ENCODE measurements around the gene MAD2L1.

Gene MAD2L1

DNA sequence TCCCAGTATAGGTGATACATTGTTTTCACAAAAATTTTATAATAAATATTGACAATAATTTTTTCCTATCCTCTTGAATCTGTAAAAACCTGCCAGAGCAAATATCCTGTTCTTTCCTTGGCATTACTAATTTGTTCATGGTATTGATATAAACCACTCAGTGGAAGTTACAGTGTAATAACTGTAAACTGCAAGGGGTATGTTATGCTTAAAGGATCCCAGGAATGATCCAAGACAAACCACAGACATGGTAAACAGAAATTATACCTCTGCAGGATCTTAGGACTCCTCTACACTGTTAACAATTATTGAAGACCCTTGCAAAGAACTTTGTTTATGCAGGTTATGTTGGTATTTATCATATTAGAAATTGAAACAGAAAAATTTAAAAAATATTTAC lies 17.7 kb upstream of the MAD2L1 start:
- no peaks in the 10 kb centered on the region for H3K9me3 ChIP-seq (ENCODE audit: insufficient read depth, low read depth, low read length)
- H2AK5ac ChIP-seq (ENCODE audit: low read length) = no peak overlapping the region
- no peaks in the 10 kb centered on the region for H3K27me3 ChIP-seq (ENCODE audit: insufficient read depth, low read length)

DNA sequence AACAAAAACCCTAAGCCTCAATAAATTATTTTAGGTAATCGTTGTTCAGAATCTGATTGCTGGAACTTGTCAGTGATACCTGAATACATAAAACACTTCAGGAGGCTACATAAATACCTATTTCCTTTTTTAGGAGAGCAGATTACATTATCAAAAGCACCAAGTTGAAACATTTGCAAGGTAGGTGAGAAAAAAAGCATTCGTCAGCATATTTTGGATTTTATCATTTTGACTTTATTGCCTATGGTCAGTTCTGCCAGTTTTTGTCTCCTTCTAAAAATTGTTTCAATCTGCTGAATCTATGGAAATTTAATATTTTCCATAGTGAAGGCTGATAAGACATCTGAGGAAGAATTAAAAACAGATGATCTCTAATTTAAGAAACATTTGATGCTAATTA lies 16.5 kb upstream of the MAD2L1 start:
- Histone ChIP-seq H2AK5ac (ENCODE audit: low read length) (no peak overlapping the region), H2BK12ac (ENCODE audit: low read length) (no peak overlapping the region), H3K4me1 (ENCODE audit: control insufficient read depth in 1 of 2, insufficient read depth in 2 of 2, low read length in 2 of 2) (no peaks in the 10 kb centered on the region), H3K79me1 (ENCODE audit: low read length) (no peaks in the 10 kb centered on the region), H3K9me3 (ENCODE audit: insufficient read depth, low read depth, low read length) (no peaks in the 10 kb centered on the region), H3K27me3 (ENCODE audit: insufficient read depth, low read length) (no peaks in the 10 kb centered on the region), H3K9ac (ENCODE audit: low read length) (no peak overlapping the region), H4K12ac (ENCODE audit: low read depth, low read length) (no peak overlapping the region), H4K91ac (ENCODE audit: low read depth, low read length) (no peak overlapping the region), H2AFZ (ENCODE audit: insufficient read depth, low read length, poor library complexity) (no peak overlapping the region), H3K18ac (ENCODE audit: low read length) (no peak overlapping the region), H3K4me3 (ENCODE audit: low read depth, low read length) (no peak overlapping the region), H3K27ac (ENCODE audit: low read depth, low read length) (no peak overlapping the region), H3K4ac (ENCODE audit: low read depth, low read length) (no peak overlapping the region), H2BK120ac (ENCODE audit: insufficient read depth, low read length, poor library complexity) (no peak overlapping the region), H4K8ac (ENCODE audit: low read depth, low read length) (no peak overlapping the region), H3K14ac (ENCODE audit: low read length) (no peak overlapping the region), H3K23ac (ENCODE audit: low read length) (no peak overlapping the region), H2BK5ac (ENCODE audit: low read depth, low read length, poor library complexity) (no peak overlapping the region), H3K4me2 (ENCODE audit: low read length) (no peak overlapping the region), H3K79me2 (ENCODE audit: control insufficient read depth, insufficient read depth, low read length, poor library complexity) (no peaks in the 10 kb centered on the region), H3K36me3 (ENCODE audit: control insufficient read depth in 1 of 2, insufficient read depth in 2 of 2, low read length in 2 of 2) (no peaks in the 10 kb centered on the region)
- no peak for DNase-seq
- no CpG with 5 or more reads among the region's 2 CpGs for WGBS (ENCODE audit: extremely low coverage, insufficient coverage, insufficient read length)

More for the DNA sequence above, 17.7 kb upstream of the MAD2L1 start:
- H4K91ac ChIP-seq (ENCODE audit: low read depth, low read length) = no peak overlapping the region
- H3K79me2 ChIP-seq (ENCODE audit: control insufficient read depth, insufficient read depth, low read length, poor library complexity) = no peaks in the 10 kb centered on the region
- no peaks in the 10 kb centered on the region for H3K36me3 ChIP-seq (ENCODE audit: control insufficient read depth in 1 of 2, insufficient read depth in 2 of 2, low read length in 2 of 2)
- H2AFZ ChIP-seq (ENCODE audit: insufficient read depth, low read length, poor library complexity) = no peak overlapping the region
- H2BK12ac ChIP-seq (ENCODE audit: low read length) = no peak overlapping the region
- H3K4me2 ChIP-seq (ENCODE audit: low read length) = no peak overlapping the region
- no peak overlapping the region for H3K14ac ChIP-seq (ENCODE audit: low read length)
- no peak overlapping the region for H3K9ac ChIP-seq (ENCODE audit: low read length)
- no peak overlapping the region for H4K12ac ChIP-seq (ENCODE audit: low read depth, low read length)
- H4K8ac ChIP-seq (ENCODE audit: low read depth, low read length) = no peak overlapping the region
- no peak overlapping the region for H3K4ac ChIP-seq (ENCODE audit: low read depth, low read length)
- no peak overlapping the region for H3K4me3 ChIP-seq (ENCODE audit: low read depth, low read length)
- no peak overlapping the region for H3K27ac ChIP-seq (ENCODE audit: low read depth, low read length)
- H2BK5ac ChIP-seq (ENCODE audit: low read depth, low read length, poor library complexity) = no peak overlapping the region
- no peak overlapping the region for H3K18ac ChIP-seq (ENCODE audit: low read length)
- H3K79me1 ChIP-seq (ENCODE audit: low read length) = no peaks in the 10 kb centered on the region
- no peak for DNase-seq
- H2BK120ac ChIP-seq (ENCODE audit: insufficient read depth, low read length, poor library complexity) = no peak overlapping the region
- H3K23ac ChIP-seq (ENCODE audit: low read length) = no peak overlapping the region
- no peaks in the 10 kb centered on the region for H3K4me1 ChIP-seq (ENCODE audit: control insufficient read depth in 1 of 2, insufficient read depth in 2 of 2, low read length in 2 of 2)

DNA sequence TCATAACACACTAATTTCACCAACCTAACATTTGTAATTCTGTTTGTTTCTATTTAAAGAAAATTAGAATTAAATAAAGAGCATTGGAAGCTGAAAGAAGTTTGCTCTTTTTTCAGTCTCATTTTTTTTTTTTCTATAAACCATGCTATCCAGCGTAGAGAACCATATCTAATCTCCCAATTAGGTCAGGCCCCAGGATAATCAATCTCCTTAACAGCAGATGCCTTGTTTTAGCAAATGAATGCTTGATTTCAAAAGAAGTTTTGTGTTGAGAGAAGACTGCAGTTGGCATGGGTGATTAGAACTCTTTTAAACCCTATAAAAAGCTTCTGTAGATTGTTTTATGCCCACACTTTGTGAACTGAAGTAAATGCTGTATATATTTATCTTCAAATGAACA lies 15.6 kb upstream of the MAD2L1 start:
- Histone ChIP-seq H3K27me3 (ENCODE audit: insufficient read depth, low read length) (no peaks in the 10 kb centered on the region), H2BK12ac (ENCODE audit: low read length) (no peak overlapping the region), H3K27ac (ENCODE audit: low read depth, low read length) (no peak overlapping the region), H4K12ac (ENCODE audit: low read depth, low read length) (no peak overlapping the region), H3K23ac (ENCODE audit: low read length) (no peak overlapping the region), H3K9ac (ENCODE audit: low read length) (no peak overlapping the region), H3K4me1 (ENCODE audit: control insufficient read depth in 1 of 2, insufficient read depth in 2 of 2, low read length in 2 of 2) (no peaks in the 10 kb centered on the region), H4K8ac (ENCODE audit: low read depth, low read length) (no peak overlapping the region), H2AFZ (ENCODE audit: insufficient read depth, low read length, poor library complexity) (no peak overlapping the region), H3K9me3 (ENCODE audit: insufficient read depth, low read depth, low read length) (no peaks in the 10 kb centered on the region), H3K14ac (ENCODE audit: low read length) (no peak overlapping the region), H3K4ac (ENCODE audit: low read depth, low read length) (no peak overlapping the region), H2BK120ac (ENCODE audit: insufficient read depth, low read length, poor library complexity) (no peak overlapping the region), H3K79me1 (ENCODE audit: low read length) (no peaks in the 10 kb centered on the region), H3K4me3 (ENCODE audit: low read depth, low read length) (no peak overlapping the region), H4K91ac (ENCODE audit: low read depth, low read length) (no peak overlapping the region), H2AK5ac (ENCODE audit: low read length) (no peak overlapping the region), H3K4me2 (ENCODE audit: low read length) (no peak overlapping the region), H3K18ac (ENCODE audit: low read length) (no peak overlapping the region), H2BK5ac (ENCODE audit: low read depth, low read length, poor library complexity) (no peak overlapping the region), H3K36me3 (ENCODE audit: control insufficient read depth in 1 of 2, insufficient read depth in 2 of 2, low read length in 2 of 2) (no peaks in the 10 kb centered on the region), H3K79me2 (ENCODE audit: control insufficient read depth, insufficient read depth, low read length, poor library complexity) (no peaks in the 10 kb centered on the region)
- WGBS (ENCODE audit: extremely low coverage, insufficient coverage, insufficient read length) = no CpG with 5 or more reads among the region's 1 CpG
- no peak for DNase-seq

DNA sequence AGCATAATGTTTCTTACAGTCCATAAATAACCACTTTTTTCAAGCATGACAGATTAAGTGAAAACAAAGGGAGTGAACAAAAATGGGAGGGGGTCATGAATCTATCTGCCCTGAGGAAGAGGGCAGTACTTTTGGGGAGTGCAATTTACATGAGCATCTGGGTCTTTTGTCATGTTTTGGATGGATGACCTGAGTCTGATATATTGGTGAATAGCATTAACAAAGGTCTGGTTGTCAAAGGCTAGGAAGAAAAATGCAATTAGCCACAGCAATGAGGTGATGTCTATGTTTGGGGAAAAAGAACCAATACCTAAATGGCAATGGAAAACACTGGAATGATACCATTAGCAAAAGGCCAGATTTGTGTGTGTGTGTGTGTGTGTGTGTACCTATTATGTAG lies 15.1 kb upstream of the MAD2L1 start:
- Histone ChIP-seq H3K4ac (ENCODE audit: low read depth, low read length) (no peak overlapping the region), H3K4me2 (ENCODE audit: low read length) (no peak overlapping the region), H4K12ac (ENCODE audit: low read depth, low read length) (no peak overlapping the region), H4K8ac (ENCODE audit: low read depth, low read length) (no peak overlapping the region), H3K9me3 (ENCODE audit: insufficient read depth, low read depth, low read length) (no peaks in the 10 kb centered on the region), H3K27me3 (ENCODE audit: insufficient read depth, low read length) (no peaks in the 10 kb centered on the region), H3K36me3 (ENCODE audit: control insufficient read depth in 1 of 2, insufficient read depth in 2 of 2, low read length in 2 of 2) (no peaks in the 10 kb centered on the region), H2BK120ac (ENCODE audit: insufficient read depth, low read length, poor library complexity) (no peak overlapping the region), H3K4me3 (ENCODE audit: low read depth, low read length) (no peak overlapping the region), H4K91ac (ENCODE audit: low read depth, low read length) (no peak overlapping the region), H3K14ac (ENCODE audit: low read length) (no peak overlapping the region), H3K9ac (ENCODE audit: low read length) (no peak overlapping the region), H3K27ac (ENCODE audit: low read depth, low read length) (no peak overlapping the region), H3K79me1 (ENCODE audit: low read length) (no peaks in the 10 kb centered on the region), H3K79me2 (ENCODE audit: control insufficient read depth, insufficient read depth, low read length, poor library complexity) (no peaks in the 10 kb centered on the region), H2AFZ (ENCODE audit: insufficient read depth, low read length, poor library complexity) (no peak overlapping the region), H3K18ac (ENCODE audit: low read length) (no peak overlapping the region), H2BK5ac (ENCODE audit: low read depth, low read length, poor library complexity) (no peak overlapping the region), H3K4me1 (ENCODE audit: control insufficient read depth in 1 of 2, insufficient read depth in 2 of 2, low read length in 2 of 2) (no peaks in the 10 kb centered on the region), H2AK5ac (ENCODE audit: low read length) (no peak overlapping the region), H3K23ac (ENCODE audit: low read length) (no peak overlapping the region), H2BK12ac (ENCODE audit: low read length) (no peak overlapping the region)
- no peak for DNase-seq

DNA sequence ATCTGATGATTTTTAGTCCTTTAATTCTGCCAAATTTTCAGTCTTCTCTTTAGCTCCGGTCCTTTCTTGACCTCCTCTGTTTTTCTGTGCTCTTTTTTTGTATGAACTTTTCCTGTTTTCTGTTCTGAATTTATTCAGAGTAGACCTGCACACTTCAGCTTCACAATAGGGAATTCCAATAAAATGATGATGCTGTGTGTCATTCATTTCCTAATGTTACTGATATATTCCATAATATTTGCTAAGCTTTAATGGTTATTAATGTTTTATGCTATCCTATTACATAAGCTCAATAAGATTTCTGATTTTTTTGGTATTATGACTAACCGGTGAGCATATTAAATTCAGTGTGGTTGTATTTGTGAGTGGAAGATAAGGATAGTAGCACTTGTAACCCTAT lies 13.9 kb upstream of the MAD2L1 start:
- Histone ChIP-seq H4K12ac (ENCODE audit: low read depth, low read length) (no peak overlapping the region), H2BK5ac (ENCODE audit: low read depth, low read length, poor library complexity) (no peak overlapping the region), H3K27me3 (ENCODE audit: insufficient read depth, low read length) (no peaks in the 10 kb centered on the region), H3K9me3 (ENCODE audit: insufficient read depth, low read depth, low read length) (no peaks in the 10 kb centered on the region), H2AK5ac (ENCODE audit: low read length) (no peak overlapping the region), H3K4me2 (ENCODE audit: low read length) (no peak overlapping the region), H4K8ac (ENCODE audit: low read depth, low read length) (no peak overlapping the region), H3K4me1 (ENCODE audit: control insufficient read depth in 1 of 2, insufficient read depth in 2 of 2, low read length in 2 of 2) (no peaks in the 10 kb centered on the region), H3K79me2 (ENCODE audit: control insufficient read depth, insufficient read depth, low read length, poor library complexity) (no peaks in the 10 kb centered on the region), H3K14ac (ENCODE audit: low read length) (no peak overlapping the region), H3K4ac (ENCODE audit: low read depth, low read length) (no peak overlapping the region), H3K18ac (ENCODE audit: low read length) (no peak overlapping the region), H4K91ac (ENCODE audit: low read depth, low read length) (no peak overlapping the region), H3K9ac (ENCODE audit: low read length) (no peak overlapping the region), H3K79me1 (ENCODE audit: low read length) (no peaks in the 10 kb centered on the region), H3K27ac (ENCODE audit: low read depth, low read length) (no peak overlapping the region), H3K4me3 (ENCODE audit: low read depth, low read length) (no peak overlapping the region), H2AFZ (ENCODE audit: insufficient read depth, low read length, poor library complexity) (no peak overlapping the region), H3K23ac (ENCODE audit: low read length) (no peak overlapping the region), H2BK120ac (ENCODE audit: insufficient read depth, low read length, poor library complexity) (no peak overlapping the region), H3K36me3 (ENCODE audit: control insufficient read depth in 1 of 2, insufficient read depth in 2 of 2, low read length in 2 of 2) (no peaks in the 10 kb centered on the region), H2BK12ac (ENCODE audit: low read length) (no peak overlapping the region)
- WGBS (ENCODE audit: extremely low coverage, insufficient coverage, insufficient read length) = no CpG with 5 or more reads among the region's 2 CpGs
- DNase-seq = no peak
